Immature natural killer cell (primary cell): Measurements from ENCODE around the gene MMP15. TPM values are rescaled to one million over a fixed set of nuclear protein-coding genes. Genes with fewer than 3 reads are reported as not detected.
"Not testable (repeated sequence)": the region's sequence is repeated elsewhere in the genome, so short reads cannot be mapped to it uniquely, and the experiment has no call there.

Source experiments
- DNase-seq, 3 donors: peaks; one replicate each; pipeline ENCODE4 v3.0.0; 2022; ENCODE audit warnings: mixed read lengths in 1 of 3
- H3K27ac Mint-ChIP-seq, 6 donors: one replicate each; pipeline ENCODE4 v1.8.0; 2020; ENCODE audit warnings: mixed read lengths in 6 of 6, mild to moderate bottlenecking in 5 of 6, inconsistent platforms in 4 of 6, moderate library complexity in 3 of 6
- H3K27me3 Mint-ChIP-seq, 3 donors: one replicate each; pipeline ENCODE4 v1.8.0; 2020 to 2021; ENCODE audit warnings: low read depth in 3 of 3, mild to moderate bottlenecking in 3 of 3, mixed read lengths in 3 of 3, moderate library complexity in 3 of 3, inconsistent platforms in 1 of 3
- H3K36me3 Mint-ChIP-seq, 3 donors: one replicate each; pipeline ENCODE4 v1.8.0; 2020; ENCODE audit warnings: mixed read lengths in 3 of 3, inconsistent platforms in 2 of 3, mild to moderate bottlenecking in 2 of 3
- H3K4me1 Mint-ChIP-seq, 2 donors: one replicate each; pipeline ENCODE4 v1.8.0; 2020; ENCODE audit warnings: inconsistent platforms in 2 of 2, mild to moderate bottlenecking in 2 of 2, mixed read lengths in 2 of 2, moderate library complexity in 1 of 2
- H3K4me3 Mint-ChIP-seq, 5 donors: one replicate each; pipeline ENCODE4 v1.8.0; 2020; ENCODE audit warnings: mild to moderate bottlenecking in 5 of 5, mixed read lengths in 5 of 5, inconsistent platforms in 3 of 5, moderate library complexity in 3 of 5
- H3K9me3 Mint-ChIP-seq, 6 donors: one replicate each; pipeline ENCODE4 v1.8.0; 2020; ENCODE audit warnings: mild to moderate bottlenecking in 6 of 6, mixed read lengths in 6 of 6, inconsistent platforms in 4 of 6, moderate library complexity in 3 of 6
- polyA plus RNA-seq, 3 donors: library from polyadenylated mRNA; unstranded; fragments of 300-500 nt; fragmentation: Illumina TruSeq; gene quantifications; one replicate each; pipeline ENCODE4 v1.2.3, GENCODE V29; 2021

Gene MMP15
- under 1 TPM in 1 of 3 donors, not detected in 2; 0.04 TPM for polyA plus RNA-seq

DNA sequence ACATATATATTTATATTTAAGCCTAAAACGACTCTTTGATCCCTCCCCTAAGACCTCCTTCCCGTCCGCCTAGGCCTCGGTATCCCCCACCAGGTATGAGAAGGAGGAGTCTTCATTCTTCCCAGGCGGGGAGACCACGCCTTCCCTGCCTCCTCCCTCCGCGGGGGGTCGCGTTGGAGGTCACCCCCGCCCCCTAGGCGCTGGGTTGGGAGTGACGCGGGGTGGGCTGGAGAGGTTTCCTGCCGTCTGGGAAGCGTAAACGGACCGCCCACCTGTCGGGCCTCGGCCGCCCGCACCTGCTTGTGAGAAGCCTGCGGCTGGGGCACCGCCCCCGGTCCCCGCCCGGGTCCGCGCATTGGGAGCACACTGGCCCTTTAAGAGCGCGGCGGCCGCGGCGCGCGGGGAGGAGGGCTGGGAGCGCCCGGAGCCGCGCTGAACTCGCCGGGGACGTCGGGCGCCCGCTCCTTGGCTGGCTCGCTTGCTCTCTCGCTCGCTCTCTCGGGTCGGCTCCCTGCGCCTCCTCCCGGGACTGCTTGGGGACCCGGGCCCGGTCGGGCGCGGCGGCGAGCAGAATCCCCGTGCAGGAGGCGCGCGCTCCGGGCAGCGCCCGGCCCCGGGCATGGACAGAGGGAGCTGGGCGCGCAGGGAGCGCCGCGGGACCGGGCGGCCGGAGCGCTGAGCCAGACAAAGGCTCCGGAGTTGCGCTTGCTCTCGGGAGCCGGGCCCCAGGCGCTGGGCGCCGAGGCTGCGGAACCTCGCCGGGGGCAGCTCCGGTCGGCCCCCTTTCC, at the start of gene MMP15:
TSS of gene MMP15 (plus strand) at position 404 of the 788 bp plus-strand sequence. CDS start 597 bp downstream, outside the sequence.
- Mint-ChIP-seq H3K9me3 (no peaks in the 10 kb centered on the region), H3K27me3 (peaks cover 0 to 13% (median 8%) of the 10 kb centered on the region in 3 donors), H3K27ac (peak within 1 kb of the TSS in 3 of 6 donors; percentile 67 to 72 (median 70)), H3K36me3 (peaks cover 0 to 3% (median 0%) of the 10 kb centered on the region in 3 donors), H3K4me3 (peak within 1 kb of the TSS; percentile 89 to 92 (median 91)), H3K4me1 (peaks cover 13 to 17% of the 10 kb centered on the region in 2 donors)
- peak in 2 of 3 donors; percentile 28 to 35 for DNase-seq

DNA sequence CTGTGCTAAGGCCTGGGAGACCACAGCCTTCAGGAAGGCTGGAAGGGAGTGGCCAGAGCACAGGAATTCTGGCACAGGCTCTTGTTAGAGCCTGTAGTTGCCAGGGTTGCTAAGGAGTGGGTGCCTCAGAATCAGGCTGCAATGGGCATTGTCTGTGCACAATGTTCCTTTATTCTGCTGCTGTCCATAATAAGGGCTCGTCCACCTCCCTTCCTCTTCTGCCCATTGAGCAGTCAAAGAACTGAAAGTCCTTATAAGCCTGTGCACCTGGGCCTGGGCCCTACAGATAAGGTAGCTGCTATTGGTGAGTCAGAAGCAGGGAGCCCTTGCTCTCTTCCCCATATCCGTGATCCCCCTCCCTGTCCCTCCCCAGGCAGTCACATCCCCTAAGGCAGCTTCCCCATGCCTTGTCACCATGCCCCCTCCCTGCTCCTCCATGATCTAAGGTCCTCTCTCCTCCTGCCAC, 49.2 kb upstream of the MMP15 start:
- peaks cover 0 to 2% of the 10 kb centered on the region in 2 donors for H3K4me1 Mint-ChIP-seq
- no peaks in the 10 kb centered on the region for H3K36me3 Mint-ChIP-seq
- no peak overlapping the region for H3K4me3 Mint-ChIP-seq
- DNase-seq, result no peak
- no peak overlapping the region for H3K27ac Mint-ChIP-seq
- H3K27me3 Mint-ChIP-seq, result peaks cover 2 to 4% (median 3%) of the 10 kb centered on the region in 3 donors
- no peaks in the 10 kb centered on the region for H3K9me3 Mint-ChIP-seq

DNA sequence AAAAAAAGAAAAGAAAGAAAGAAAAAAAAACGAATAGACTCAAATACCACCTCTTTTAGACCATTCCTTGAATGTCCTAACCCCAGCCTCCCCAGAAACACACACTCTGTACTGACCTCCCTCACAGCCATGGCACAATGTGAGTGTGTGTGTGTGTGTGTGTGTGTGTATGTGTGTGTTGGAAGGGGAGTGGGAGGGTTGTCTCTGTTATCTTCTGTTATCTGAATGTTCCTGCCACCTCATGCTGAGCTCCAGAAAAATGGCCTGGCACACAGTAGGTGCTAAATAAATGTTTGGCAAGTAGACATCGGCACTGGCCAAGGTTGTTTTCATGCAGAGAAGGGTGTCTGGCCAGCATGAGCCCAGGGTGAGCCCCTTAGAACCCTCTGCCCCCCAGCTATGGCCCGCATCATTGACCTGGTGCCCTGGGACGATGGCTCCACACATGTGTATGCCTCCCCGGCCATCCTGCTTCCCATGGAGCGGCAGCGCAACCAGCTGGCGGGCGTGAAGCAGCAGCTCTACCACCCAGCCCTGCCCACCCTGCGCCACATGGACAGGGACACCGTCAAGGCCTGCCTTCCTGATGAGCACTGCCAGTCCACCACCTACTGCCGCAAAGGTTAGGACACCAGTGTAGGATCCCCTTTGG, 48.0 kb upstream of the MMP15 start:
- no peak for DNase-seq
- Mint-ChIP-seq H3K36me3 (no peaks in the 10 kb centered on the region), H3K27me3 (peaks cover 2 to 4% (median 3%) of the 10 kb centered on the region in 3 donors), H3K4me1 (no peaks in the 10 kb centered on the region), H3K27ac (no peak overlapping the region), H3K4me3 (no peak overlapping the region), H3K9me3 (no peaks in the 10 kb centered on the region)

GRCh38 chr16:57978070-57978465, 47.5 kb upstream of the MMP15 start:
- DNase-seq, H3K36me3 Mint-ChIP-seq, H3K27me3 Mint-ChIP-seq, H3K4me1 Mint-ChIP-seq, H3K9me3 Mint-ChIP-seq, H3K27ac Mint-ChIP-seq, H3K4me3 Mint-ChIP-seq: not testable (repeated sequence)

- peaks cover 1 to 2% (median 2%) of the 10 kb centered on the region in 3 donors for H3K27me3 Mint-ChIP-seq
- no peak overlapping the region for H3K27ac Mint-ChIP-seq
- H3K4me3 Mint-ChIP-seq, result no peak overlapping the region
- no peaks in the 10 kb centered on the region for H3K9me3 Mint-ChIP-seq
- H3K36me3 Mint-ChIP-seq, result no peaks in the 10 kb centered on the region
- peaks cover under 1% of the 10 kb centered on the region in 2 donors for H3K4me1 Mint-ChIP-seq
- no peak for DNase-seq
Measured at GRCh38 chr16:57979006-57979585, 46.5 kb upstream of the MMP15 start.

DNA sequence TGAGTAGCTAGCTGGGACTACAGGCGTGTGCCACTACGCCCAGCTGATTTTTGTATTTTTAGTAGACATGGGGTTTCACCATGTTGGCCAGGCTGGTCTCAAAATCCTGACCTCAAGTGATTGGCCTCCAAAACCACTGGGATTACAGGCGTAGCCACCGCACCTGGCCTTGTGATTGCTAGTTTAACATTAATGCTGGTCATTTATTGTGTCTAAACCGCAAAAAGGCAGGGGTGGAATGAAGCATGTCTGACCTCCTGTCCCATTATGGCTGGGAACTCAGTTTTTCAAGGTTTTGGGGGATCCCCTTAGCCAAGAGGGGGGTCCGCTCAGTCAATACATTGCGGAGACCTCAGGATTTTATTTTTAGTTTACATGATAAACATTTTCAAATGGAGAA, 43.9 kb upstream of the MMP15 start:
- Mint-ChIP-seq H3K4me3 (no peak overlapping the region), H3K4me1 (peaks cover 12 to 13% of the 10 kb centered on the region in 2 donors), H3K27me3 (peaks cover 1 to 2% (median 2%) of the 10 kb centered on the region in 3 donors), H3K27ac (no peak overlapping the region), H3K36me3 (no peaks in the 10 kb centered on the region), H3K9me3 (no peaks in the 10 kb centered on the region)
- DNase-seq, result no peak

DNA sequence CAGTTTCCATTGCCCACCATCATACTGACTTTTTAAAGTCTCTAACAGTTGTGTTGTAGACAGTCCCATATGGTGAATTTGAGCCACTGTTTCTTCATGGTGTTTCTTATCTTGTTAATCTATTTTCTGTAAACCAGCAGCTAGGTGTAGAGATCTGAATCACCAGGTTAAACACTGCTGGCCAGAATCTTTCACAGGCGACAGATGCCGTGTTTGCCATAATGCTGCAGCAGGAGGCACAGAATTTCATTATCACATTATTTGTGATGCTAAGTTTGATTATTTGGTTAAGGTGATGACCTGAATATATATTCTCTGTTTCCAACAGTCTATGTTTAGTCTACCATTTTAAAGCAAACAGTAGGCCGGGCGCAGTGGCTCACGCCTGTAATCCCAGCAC, 43.2 kb upstream of the MMP15 start:
- Mint-ChIP-seq H3K4me1 (peaks cover 12 to 13% of the 10 kb centered on the region in 2 donors), H3K4me3 (no peak overlapping the region), H3K27me3 (peaks cover 1 to 2% (median 2%) of the 10 kb centered on the region in 3 donors)

DNA sequence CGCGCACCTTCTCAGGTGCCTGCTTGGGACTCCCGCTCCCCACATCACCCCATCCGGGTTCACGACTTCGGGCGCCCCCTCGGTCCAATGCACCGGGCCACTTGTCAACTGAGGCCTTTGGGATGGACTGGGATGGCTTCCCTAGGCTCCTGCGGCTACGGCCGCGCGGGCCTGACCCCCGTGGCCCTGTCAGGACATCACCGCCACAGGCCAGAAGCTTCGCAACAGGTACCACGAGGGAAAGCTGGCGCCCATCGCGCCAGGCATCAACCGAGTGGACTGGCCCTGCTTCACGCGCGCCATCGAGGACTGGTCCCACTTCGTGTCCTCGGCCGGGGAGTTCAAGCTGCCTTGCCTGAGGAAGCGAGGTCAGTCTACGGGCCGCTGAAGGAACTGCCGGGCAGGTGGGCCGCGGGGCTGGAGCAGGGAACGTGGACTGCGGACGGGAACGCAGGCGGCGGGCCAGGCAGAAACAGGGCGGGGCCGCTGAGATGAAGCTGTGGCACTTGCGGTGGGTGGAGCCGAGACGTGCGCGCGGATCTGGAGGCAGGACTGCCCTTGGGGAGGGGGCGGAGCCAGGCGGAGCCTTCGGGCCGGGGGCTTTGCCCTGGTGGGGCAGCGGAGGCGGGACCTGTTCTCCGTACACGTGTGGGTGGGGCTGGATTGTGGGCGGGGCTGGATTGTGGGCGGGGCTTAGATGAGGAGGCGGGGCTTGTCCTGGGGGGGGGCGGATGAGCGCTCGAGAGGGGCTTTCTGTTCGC, 40.9 kb upstream of the MMP15 start:
- H3K27ac Mint-ChIP-seq, result peak overlapping the region in 3 of 6 donors; percentile 27 to 72 (median 69)
- DNase-seq, result peak; percentile 81 to 87 (median 86)
- H3K36me3 Mint-ChIP-seq, result no peaks in the 10 kb centered on the region
- peaks cover 0 to under 1% (median 0%) of the 10 kb centered on the region in 3 donors for H3K27me3 Mint-ChIP-seq
- peak overlapping the region; percentile 82 to 91 (median 87) for H3K4me3 Mint-ChIP-seq
- peaks cover 12 to 13% of the 10 kb centered on the region in 2 donors for H3K4me1 Mint-ChIP-seq
- no peaks in the 10 kb centered on the region for H3K9me3 Mint-ChIP-seq

More for the DNA sequence above, 43.2 kb upstream of the MMP15 start:
- peak overlapping the region in 1 of 6 donors; percentile 17 for H3K27ac Mint-ChIP-seq
- H3K9me3 Mint-ChIP-seq, result no peaks in the 10 kb centered on the region
- no peaks in the 10 kb centered on the region for H3K36me3 Mint-ChIP-seq
- DNase-seq, result no peak

DNA sequence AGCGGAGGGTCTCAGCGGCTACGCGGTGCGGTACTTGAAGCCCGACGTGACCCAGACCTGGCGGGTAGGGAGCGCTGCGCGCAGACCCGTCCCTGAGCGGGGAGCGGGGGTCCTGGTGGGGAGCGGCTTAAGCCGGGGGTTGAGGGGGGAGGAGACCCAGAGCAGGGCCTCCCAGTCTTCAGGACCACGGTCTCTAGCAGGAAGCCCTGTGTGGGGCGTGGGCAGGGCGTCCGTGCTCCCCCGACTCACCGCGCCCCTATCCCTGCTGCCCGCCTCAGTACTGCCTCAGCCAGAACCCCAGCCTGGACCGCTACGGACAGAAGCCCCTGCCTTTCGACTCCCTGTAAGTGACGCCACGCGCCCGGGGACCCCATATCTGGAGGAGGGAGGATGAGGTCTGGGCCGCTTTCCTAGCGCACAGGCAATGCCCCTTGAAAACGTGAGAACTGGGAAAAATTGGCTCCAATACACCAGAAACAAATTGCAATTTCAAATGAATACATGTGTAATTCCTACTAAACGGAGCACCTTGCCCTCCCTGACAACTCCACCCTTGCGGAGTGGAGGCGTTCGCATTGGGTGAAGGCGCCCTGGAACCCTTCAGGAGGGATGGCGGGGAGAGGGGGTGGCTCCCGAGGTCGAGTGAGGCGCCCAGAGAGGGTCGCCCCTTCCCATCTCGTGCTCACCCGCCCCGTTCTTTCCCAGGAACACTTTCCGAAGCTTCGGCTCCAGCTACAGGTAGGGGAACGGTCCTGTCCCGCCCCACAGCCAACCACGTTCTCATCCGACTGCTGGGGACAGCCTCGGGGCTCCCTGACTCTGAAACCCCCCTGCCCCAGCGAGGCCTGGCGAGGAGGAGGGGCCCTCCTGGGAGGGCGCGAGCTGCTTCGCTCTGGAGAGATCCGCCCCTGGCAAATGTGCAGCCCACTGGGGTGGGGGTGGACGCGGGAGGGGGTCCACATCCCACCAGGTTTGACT, 40.1 kb upstream of the MMP15 start:
- H3K4me1 Mint-ChIP-seq, result peaks cover 12 to 13% of the 10 kb centered on the region in 2 donors
- H3K9me3 Mint-ChIP-seq, result no peaks in the 10 kb centered on the region
- peak overlapping the region in 4 of 6 donors; percentile 27 to 72 (median 48) for H3K27ac Mint-ChIP-seq
- H3K27me3 Mint-ChIP-seq, result no peaks in the 10 kb centered on the region
- H3K36me3 Mint-ChIP-seq, result no peaks in the 10 kb centered on the region
- no peak for DNase-seq
- peak overlapping the region; percentile 82 to 91 (median 87) for H3K4me3 Mint-ChIP-seq

DNA sequence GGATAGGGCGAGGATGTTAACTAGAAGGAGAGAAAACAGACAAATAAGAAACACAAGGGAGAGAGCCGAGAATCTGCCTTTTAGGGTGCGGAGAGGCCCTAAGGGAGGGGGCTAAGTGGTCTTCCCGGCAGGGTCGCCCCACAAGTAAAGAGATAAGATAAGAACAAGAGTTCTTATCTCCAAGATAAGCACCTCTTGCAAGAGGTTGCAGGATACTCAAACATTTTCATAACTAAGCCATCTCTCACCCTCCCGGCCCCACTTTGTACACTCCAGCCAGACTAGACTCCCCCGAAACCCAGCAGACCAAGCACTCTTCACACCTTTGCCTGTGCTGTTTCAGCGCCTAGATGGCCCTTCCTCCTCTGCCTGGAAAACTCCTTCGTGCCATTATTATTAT, 39.4 kb upstream of the MMP15 start:
- H3K27ac Mint-ChIP-seq, result no peak overlapping the region
- no peaks in the 10 kb centered on the region for H3K9me3 Mint-ChIP-seq
- no peak for DNase-seq
- H3K36me3 Mint-ChIP-seq, result no peaks in the 10 kb centered on the region
- H3K4me3 Mint-ChIP-seq, result peak overlapping the region in 4 of 5 donors; percentile 36 to 64 (median 56)
- H3K4me1 Mint-ChIP-seq, result peaks cover 12 to 13% of the 10 kb centered on the region in 2 donors
- no peaks in the 10 kb centered on the region for H3K27me3 Mint-ChIP-seq

DNA sequence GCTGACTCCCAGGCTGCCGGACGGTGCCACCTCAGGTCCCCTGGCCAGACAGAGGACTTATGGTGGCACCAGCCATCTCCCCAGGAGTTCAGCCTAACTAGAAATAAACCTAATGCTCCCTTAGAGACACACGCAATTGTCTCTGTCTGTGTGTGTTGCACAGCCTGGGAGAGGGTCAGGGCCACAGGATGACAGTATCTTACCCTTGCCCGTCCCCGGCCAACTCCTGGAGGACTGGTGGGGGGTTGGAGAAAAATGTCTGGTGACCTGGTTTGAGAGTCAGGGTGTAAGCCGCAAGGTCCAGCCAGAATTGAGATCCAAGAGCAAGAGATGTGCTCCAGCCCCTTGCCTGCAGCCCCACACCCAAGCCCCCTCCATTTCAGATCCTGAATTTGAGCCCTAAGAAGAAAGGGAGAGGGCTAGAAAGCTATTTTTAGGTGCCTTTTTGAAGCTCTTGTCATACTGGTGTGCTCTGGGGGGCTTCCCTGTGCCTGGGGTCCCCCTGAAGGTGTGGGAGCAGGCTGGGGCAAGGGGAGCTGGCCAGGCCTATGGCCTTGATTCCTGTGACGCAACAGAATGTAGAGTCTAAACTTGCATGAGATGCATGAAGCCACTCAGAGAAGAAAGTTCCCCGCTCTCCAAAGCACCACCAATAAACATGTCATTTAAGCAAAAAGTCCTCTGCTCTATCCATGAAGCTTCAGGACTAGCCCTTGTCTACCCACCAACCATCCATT, 37.9 kb upstream of the MMP15 start:
- DNase-seq, result no peak
- H3K36me3 Mint-ChIP-seq, result no peaks in the 10 kb centered on the region
- peaks cover 12 to 13% of the 10 kb centered on the region in 2 donors for H3K4me1 Mint-ChIP-seq
- H3K4me3 Mint-ChIP-seq, result no peak overlapping the region
- H3K9me3 Mint-ChIP-seq, result no peaks in the 10 kb centered on the region
- peaks cover 0 to 1% (median 0%) of the 10 kb centered on the region in 3 donors for H3K27me3 Mint-ChIP-seq
- H3K27ac Mint-ChIP-seq, result peak overlapping the region in 1 of 6 donors; percentile 45

DNA sequence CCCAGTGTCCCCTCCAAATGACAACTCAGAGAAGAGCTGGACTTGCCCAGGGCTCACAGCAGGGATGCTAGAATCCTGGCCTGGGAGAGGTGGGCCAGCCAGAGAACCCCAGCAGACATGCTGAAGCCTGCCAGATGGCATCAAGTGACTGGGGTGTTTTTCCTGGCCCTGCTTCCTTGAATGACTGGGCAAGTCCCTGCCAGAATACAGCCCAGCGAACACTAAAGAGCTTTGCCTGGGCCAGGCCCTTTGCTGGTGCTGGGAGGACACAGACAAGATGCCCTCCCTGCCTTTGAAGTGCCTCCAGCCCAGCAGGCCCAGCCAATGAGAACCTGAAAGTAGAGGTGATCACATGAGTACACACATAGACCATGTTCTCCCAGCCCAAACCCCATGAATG, 36.6 kb upstream of the MMP15 start:
- no peak overlapping the region for H3K27ac Mint-ChIP-seq
- H3K4me3 Mint-ChIP-seq, result no peak overlapping the region
- H3K27me3 Mint-ChIP-seq, result peaks cover 0 to 1% (median 0%) of the 10 kb centered on the region in 3 donors
- H3K4me1 Mint-ChIP-seq, result peaks cover 12 to 16% of the 10 kb centered on the region in 2 donors
- H3K9me3 Mint-ChIP-seq, result no peaks in the 10 kb centered on the region
- DNase-seq, result no peak
- no peaks in the 10 kb centered on the region for H3K36me3 Mint-ChIP-seq
